ENCODE results near the gene MARVELD2.
"Not testable (repeated sequence)": the region's sequence is repeated elsewhere in the genome, so short reads cannot be mapped to it uniquely, and the experiment has no call there.

Gene MARVELD2

GRCh38 chr5:69414885-69415583 lies at the start of gene MARVELD2:
TSS of gene MARVELD2 (plus strand) at chr5:69415116. CDS start at chr5:69419386, 4,270 bp downstream.
- TF ChIP-seq CTCF (IDR thresholded peaks at IDR 0.05; ENCODE audit: low read depth, low read length): peak; percentile 25
- no peak for DNase-seq (ENCODE audit: extremely low read depth, low read depth)

DNA sequence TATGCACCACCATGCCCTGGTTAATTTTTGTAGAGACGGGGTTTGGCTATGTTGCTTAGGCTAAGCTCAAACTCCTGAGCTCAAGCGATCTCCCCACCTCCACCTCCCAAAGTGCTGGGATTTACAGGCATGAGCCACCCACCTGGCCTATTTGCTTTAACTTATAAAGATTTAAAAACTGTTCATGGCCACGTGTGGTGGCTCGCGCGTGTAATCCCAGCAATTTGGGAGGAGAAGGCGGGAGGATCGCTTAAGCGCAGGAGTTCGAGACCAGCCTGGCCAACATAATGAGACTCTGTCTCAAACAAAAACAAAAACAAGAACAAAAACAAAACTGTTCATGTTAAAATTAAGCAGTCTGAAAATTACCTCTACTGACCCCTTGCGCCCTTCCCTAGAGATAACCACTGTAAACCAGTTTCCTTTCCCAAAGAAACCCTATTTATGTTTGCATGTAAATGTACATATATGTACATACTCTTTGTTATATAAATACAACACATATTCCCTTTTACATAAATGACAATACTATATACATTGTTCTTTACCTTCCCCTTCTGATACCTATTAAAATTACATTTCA lies 47.1 kb upstream of the MARVELD2 start:
- no peak for TF ChIP-seq CTCF (IDR thresholded peaks at IDR 0.05; ENCODE audit: low read depth, low read length)
- no peak for DNase-seq (ENCODE audit: extremely low read depth, low read depth)

DNA sequence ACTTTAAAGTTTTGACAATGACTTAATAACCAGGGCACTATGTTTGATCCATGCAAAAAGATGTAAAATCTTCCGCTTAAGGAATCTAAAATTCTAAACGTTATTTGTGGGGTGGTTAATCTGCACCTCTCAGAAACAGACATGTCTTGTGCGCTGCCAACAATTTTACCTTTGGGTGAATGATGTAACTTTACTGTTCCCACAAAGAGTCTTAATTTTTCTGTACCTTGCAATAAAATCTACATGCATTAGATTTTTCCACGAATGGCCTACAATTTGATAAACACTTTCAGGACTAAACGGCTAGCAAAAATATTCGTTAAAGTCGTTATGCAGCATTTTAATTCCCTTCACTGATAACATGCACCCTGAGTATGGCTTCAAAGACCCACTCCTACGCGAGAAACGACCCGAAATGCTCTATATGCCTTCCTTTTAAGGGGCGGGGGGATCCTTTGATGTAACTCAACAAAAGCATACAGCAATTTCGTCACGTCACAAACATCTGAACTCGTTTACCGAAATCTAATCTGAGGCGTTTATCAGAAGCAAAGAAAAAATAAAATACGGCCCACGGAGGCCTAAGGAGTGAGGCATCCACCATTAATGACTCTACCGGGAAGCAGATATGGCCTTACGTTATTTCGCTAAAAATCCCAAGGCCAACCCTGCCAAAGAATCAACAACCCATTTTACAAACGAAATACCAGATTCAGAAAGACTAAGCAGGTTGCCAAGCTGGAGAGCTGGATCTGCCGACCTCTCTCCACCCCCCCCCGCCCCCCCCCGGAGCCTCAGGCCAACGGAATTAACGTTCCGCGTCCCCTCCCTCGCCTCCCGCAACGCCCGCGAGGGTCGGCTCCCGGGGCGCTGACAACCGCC lies 46.2 kb upstream of the MARVELD2 start:
- peak; percentile 1 for DNase-seq (ENCODE audit: extremely low read depth, low read depth)
- no peak for TF ChIP-seq CTCF (IDR thresholded peaks at IDR 0.05; ENCODE audit: low read depth, low read length)

GRCh38 chr5:69369340-69370121 lies 45.4 kb upstream of the MARVELD2 start, which contains the start of the genes AK6, RAD17 and TAF9:
TSS of gene AK6 (minus strand) at chr5:69369520. CDS start at chr5:69369490, 30 bp downstream.
TSS of gene RAD17 (plus strand) at chr5:69369818. CDS start at chr5:69372209, 2,391 bp downstream.
TSS of gene TAF9 (minus strand) at chr5:69369520. CDS start at chr5:69365737, 3,783 bp downstream.
- no peak for TF ChIP-seq CTCF (IDR thresholded peaks at IDR 0.05; ENCODE audit: low read depth, low read length)
- peak; percentile 75 for DNase-seq (ENCODE audit: extremely low read depth, low read depth)

- DNase-seq (ENCODE audit: extremely low read depth, low read depth): not testable (repeated sequence)
Observed at GRCh38 chr5:69370335-69370734, 44.6 kb upstream of the MARVELD2 start.

GRCh38 chr5:69372394-69372793 lies 42.5 kb upstream of the MARVELD2 start:
- no peak for TF ChIP-seq CTCF (IDR thresholded peaks at IDR 0.05; ENCODE audit: low read depth, low read length)
- DNase-seq (ENCODE audit: extremely low read depth, low read depth): no peak

DNA sequence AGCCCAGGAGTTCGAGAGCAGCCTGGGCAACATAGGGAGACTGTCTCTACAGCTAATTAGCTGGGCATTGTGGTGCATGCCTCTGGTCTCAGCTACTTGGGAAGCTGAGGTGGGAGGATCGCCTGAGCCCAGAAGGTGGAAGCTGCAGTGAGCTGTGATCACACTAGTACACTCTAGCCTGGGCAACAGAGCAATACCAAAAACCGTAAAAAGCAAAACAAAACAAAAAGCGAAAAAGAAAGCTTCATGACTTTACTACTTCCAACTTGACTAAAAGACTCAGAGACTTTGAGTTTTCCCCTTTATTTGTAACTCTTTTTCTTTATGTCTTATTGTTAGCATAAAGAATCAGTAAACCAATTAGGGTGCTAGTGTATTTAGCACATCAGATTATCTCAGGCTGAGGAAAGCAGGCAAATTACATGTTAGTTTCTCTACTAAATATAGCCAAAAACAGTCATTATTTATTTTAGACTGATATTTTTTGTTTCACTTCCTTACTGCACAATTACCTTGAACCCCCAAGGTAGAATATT lies 39.9 kb upstream of the MARVELD2 start:
- no peak for DNase-seq (ENCODE audit: extremely low read depth, low read depth)
- TF ChIP-seq CTCF (IDR thresholded peaks at IDR 0.05; ENCODE audit: low read depth, low read length): no peak

All from AG09319 (cell line).